Stimulated activated CD8-positive, alpha-beta memory T cell treated with anti-CD3 and anti-CD28 coated beads, Interleukin-15, amount 100 ng/mL, for 48 hours (primary cell): ENCODE results near the gene SLC24A3.

Source experiments
- DNase-seq, 2 donors: peaks; one replicate each; pipeline ENCODE4 v3.0.0-alpha.2; 2020; ENCODE audit warnings: low read depth in 2 of 2

SLC24A3 gene

GRCh38 chr20:19341348-19342053 is 129.1 kb downstream of the SLC24A3 start:
- DNase-seq, result no peak

- DNase-seq, result no peak
Observed at GRCh38 chr20:19344341-19344740, 131.9 kb downstream of the SLC24A3 start.

GRCh38 chr20:19347943-19348456 is 135.6 kb downstream of the SLC24A3 start:
- no peak for DNase-seq

DNA sequence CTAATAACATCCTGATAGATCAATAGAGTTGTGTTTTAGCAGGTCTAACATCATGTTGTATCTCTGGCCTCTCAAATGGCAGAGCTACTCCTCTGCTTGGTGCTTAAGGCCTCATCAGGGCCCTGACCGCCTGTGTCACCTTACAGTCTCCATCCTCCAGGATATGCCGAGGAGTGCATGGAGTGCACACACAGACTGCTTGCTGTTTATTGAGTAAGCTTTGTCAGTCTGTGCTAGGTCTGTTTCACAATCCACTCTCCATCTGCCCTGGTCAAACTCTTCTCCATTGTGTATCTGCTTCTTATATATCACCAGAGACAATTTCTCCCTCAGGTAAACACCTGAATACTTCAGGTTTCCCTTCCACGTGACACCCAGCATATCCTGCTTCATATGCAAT is 136.1 kb downstream of the SLC24A3 start:
- DNase-seq, result no peak

DNA sequence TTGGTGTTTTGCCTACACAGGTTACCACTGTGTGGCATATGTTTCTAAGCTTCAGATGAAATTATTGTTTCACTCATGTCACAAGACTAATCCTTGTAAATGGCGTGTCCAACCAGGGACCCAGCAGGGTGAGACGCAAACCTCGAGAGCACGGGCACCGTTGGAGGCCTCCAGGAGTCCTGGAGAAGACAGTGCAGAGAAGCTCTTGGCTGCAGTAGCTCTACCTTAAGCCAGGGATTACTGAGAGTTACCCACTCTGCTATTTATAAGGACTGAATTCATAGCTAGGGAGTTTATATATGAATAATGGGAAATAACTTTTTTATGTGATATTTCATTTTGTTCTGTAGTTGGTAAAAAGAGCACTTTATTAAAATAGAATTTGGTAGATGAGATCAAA is 137.4 kb downstream of the SLC24A3 start:
- DNase-seq, result no peak

GRCh38 chr20:19351542-19351941 is 139.1 kb downstream of the SLC24A3 start:
- DNase-seq, result no peak

- DNase-seq, result no peak
Observed at GRCh38 chr20:19354950-19355349, 142.5 kb downstream of the SLC24A3 start.

- no peak for DNase-seq
Observed at GRCh38 chr20:19361790-19362189, 149.3 kb downstream of the SLC24A3 start.

- DNase-seq, result no peak
Observed at GRCh38 chr20:19363476-19363875, 151.0 kb downstream of the SLC24A3 start.

- DNase-seq, result no peak
Observed at GRCh38 chr20:19367591-19367990, 155.1 kb downstream of the SLC24A3 start.

DNA sequence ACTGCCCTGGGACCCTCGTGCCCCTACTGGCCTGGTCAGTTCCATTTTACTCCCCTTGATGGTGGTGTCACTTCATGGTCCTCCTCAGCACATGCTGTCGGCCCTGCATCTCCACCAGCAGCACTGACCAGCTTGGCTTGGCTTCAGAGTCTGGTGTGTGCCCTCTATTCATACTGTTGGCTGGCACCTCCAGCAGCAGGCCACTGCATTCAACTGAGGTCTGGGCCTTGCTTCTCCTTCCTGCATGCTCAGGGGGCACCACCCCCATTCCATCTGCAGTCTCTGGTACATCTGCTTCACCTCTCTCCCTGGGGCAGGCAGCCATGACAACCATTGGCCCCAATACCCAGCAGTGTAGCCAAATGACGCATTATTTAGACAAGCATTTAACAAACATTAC is 155.9 kb downstream of the SLC24A3 start:
- DNase-seq, result no peak

GRCh38 chr20:19370076-19371075 is 157.9 kb downstream of the SLC24A3 start:
- DNase-seq, result no peak

- no peak for DNase-seq
Observed at GRCh38 chr20:19371112-19371511, 158.7 kb downstream of the SLC24A3 start.

DNA sequence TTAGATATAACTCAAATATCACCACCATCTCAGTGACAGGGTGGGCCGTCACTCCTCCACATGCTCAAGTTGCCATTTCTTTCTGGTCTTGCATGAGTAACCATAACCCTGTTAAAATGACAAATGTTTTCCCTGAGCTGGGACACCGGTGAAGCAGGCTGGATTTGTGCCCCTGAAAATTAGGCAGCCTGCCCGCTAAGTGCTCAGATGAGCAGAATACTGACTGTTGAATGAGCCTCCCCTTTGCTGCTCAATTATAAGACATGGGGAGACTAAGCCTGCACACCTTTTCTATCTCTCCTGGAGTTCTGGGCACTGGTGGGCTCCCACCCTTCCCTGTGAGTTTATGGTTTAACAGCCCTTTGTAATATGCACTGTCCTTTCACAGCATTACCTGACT is 161.8 kb downstream of the SLC24A3 start:
- DNase-seq, result no peak

- DNase-seq, result no peak
Observed at GRCh38 chr20:19375395-19375794, 163.0 kb downstream of the SLC24A3 start.

GRCh38 chr20:19375801-19376200 is 163.4 kb downstream of the SLC24A3 start:
- DNase-seq, result no peak

DNA sequence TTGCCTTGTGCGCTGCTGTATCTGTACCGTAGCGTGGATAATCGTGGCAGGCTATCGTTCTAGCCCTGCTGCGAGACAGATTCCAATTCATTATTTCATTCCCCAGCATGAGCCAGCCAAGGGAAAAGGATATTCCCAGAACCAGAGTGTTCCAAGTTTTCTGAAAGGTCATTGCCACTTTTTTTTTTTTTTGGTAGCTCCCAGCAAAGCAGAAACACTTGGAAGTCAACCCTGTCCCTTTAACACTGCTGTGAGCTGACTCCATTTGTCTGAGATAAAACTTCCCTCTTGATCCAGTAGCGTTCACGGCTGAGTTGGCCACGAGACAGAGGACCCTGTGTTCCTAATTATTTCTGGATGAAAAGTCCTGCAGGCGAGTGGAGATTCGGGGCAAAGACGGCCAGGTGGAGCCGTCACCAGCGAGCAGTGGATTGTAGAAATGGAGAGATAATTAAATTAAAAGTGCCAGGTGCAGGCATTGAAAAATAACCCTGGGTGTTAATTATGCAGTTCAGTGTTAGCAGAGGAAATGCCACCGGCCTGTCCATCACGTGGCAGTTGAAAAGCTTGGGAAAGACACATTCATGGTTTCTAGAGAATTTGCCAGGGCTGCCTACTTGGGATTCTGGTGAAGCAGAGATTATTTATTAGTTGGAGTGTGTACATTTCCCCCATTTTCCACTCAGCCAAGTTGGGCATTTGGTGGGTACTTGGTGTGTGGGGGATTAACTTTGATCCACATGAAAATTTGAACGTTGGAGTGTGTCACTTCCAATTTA is 164.2 kb downstream of the SLC24A3 start:
- no peak for DNase-seq

- no peak for DNase-seq
Observed at GRCh38 chr20:19378058-19378457, 165.6 kb downstream of the SLC24A3 start.

DNA sequence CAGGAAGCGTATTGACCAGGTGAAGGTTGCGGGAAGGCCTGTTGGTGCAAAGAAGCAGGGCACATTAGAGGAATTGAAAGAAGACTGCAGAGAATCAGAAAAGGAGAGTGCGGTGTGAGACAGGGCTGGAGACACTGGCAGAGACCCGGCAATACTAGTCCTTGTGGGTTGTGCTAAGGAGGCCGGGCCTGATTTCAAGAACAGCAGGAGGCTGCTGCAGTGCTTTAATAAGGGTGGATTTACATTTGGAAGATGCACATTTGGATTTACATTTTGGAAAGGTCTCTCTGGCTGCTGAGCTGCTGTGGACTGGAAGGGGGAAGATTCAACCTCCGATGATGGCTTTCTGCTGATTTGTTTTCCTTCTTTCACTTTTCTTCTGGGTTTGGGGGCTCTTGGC is 167.8 kb downstream of the SLC24A3 start:
- DNase-seq, result no peak

GRCh38 chr20:19381947-19382346 is 169.5 kb downstream of the SLC24A3 start:
- no peak for DNase-seq

GRCh38 chr20:19382386-19383340 is 170.2 kb downstream of the SLC24A3 start:
- DNase-seq, result no peak
